CD4-positive, alpha-beta T cell treated with Interferon gamma for 1 hour (primary cell): Measurements from ENCODE around the gene TLE3.
A peak's percentile ranks its signal among the peaks of the same experiment; 100 is the strongest.

ENCODE experiments used
- DNase-seq: peaks from one replicate; pipeline ENCODE4 v3.0.0-alpha.2; 2020

TLE3 gene

GRCh38 chr15:70098461-70099166 lies 897 bp upstream of the TLE3 start:
- peak; percentile 13 for DNase-seq

DNA sequence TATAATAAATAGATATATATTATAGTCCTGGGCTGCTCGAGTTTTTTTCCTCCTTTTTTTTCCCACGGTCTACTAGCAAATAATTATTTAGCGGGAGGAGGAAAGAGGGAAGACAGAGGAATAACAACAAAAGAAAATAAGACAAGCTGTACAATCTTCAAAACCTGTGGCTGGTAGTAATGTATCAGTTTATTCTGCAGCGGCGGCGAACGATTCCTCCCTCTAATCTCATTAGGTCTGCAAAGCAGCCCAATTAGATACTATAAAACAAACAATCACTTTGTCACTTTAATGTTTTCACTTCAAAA lies 390 bp upstream of the TLE3 start:
- DNase-seq: no peak

DNA sequence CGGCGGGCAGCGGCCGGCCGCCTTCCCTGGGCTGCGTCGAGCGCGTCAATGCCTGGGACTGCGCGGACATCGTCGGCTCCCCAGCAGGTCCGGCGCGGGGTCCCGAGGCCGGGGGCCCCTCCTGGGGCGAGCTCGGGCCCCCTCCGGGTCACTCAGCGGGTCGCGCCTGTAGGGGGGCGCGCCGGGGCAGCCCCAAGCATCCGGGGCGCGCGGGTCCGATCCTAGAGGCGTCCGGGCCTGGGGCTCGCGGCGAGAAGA lies 725 bp downstream of the TLE3 start:
- no peak for DNase-seq

- DNase-seq: no peak
These were observed 1.3 kb downstream of the TLE3 start for GRCh38 chr15:70096215-70097062.

- DNase-seq: peak; percentile 61
These were observed 2.1 kb downstream of the TLE3 start for GRCh38 chr15:70095408-70096214.

- no peak for DNase-seq
These were observed 2.9 kb downstream of the TLE3 start for GRCh38 chr15:70094690-70095311.

GRCh38 chr15:70093481-70094319 lies 4.0 kb downstream of the TLE3 start:
- no peak for DNase-seq

GRCh38 chr15:70093070-70093469 lies 4.6 kb downstream of the TLE3 start:
- DNase-seq: no peak

- DNase-seq: no peak
These were observed 5.2 kb downstream of the TLE3 start for GRCh38 chr15:70092464-70093027.

DNA sequence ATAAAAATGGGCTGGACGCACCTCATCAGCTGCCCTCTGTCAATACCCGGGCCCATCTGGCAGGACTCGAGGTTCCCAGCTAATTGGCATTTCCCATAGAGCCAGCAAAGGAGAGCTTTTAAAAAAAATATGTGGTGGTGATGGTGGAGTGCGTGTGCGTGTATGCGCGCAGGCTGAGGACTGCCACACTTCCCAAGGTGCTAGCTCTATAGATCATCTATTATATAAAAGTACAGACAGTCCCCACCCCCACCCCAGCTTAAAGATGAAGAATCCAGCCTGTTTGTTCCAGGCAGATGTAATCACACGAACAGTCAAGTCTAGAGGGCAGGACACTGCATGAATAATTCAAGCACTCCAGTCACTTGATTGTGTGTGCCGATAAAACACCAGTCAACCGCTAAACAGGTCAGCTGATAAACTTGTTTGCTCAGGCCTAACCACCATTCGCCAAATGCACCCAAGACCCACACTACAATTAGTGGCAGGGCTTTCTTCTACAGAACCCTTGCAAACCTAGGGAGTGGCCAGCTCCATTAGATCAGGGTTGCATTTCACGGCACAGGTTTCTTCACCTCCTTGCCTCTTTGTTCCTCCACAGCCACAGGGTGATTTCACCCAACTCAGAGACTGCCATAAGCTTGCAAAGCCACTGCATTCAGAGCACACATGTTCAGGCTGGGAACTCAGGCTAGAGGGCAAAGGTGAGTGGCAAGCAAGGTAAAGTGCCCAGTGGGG lies 5.8 kb downstream of the TLE3 start:
- no peak for DNase-seq

GRCh38 chr15:70090436-70091296 lies 7.1 kb downstream of the TLE3 start:
- no peak for DNase-seq

- no peak for DNase-seq
These were observed 8.1 kb downstream of the TLE3 start for GRCh38 chr15:70089692-70089971.

GRCh38 chr15:70088887-70089691 lies 8.6 kb downstream of the TLE3 start:
- DNase-seq: no peak

- DNase-seq: no peak
These were observed 9.3 kb downstream of the TLE3 start for GRCh38 chr15:70088455-70088854.

DNA sequence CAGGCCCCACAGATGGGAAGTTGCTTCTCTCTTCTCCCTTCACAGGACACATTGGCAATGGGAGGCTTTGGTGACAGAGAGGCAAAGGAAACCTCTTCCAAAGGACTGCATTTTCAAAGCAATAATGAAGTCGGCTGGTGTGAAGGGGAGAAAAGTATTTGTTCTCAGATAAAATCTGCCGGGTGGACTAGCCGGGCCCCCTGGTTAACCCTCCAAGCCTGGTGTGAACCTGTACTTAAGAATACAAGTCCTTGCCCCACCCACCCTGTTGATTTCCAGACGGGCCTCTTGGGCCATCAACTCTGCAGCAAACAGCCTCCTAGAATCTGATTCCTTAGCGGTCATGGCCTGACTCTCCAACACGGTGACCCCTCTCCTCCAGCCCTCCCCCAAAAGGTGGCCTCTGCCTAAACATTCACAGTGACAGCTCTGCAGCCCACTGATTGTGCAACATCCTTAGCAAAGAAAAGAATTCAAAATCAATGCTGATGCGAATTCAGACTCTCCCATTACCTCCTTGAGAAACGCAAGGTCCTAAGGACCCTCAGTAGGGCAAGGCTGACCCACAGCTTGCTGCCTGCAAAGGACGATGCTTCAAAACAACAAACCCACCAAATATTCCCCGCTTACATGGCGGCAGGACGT lies 9.9 kb downstream of the TLE3 start:
- no peak for DNase-seq

DNA sequence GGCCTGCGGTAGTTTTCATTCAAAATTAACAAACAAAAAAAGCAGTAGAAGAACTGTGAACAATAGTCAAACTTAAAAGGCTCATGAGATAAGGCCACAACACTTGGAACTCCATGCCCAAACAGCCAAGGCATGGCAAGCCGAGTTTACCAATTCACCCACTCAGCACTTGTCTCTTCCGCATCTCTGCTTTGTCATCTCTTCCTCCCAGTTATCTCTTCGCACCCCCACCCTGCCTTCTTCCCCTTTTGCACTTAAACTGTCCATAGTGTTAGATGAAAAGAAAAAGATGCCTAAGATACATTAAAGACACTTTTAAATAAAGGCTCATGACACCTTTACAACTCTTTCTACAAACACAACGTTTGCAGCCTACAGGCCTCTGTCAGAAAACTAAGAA lies 11.1 kb downstream of the TLE3 start:
- peak; percentile 24 for DNase-seq

DNA sequence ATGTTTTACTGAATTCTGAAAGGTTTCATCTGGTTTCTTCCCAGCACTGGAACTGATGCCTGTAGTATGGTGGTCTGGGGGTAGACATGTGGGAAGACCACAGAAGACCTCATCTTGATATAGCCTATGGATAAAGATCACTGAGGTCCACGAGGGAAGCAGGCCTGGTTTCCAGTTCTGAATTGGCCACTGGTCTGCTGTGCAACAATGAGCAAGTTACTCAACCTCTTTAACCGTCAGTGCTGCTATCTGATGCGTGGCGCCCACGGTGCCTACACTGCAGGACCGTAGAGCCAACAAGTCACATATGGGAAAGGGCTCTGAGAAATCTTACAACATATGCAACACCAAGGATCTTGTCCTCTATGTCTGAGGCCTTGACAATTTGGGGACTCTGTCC lies 13.3 kb downstream of the TLE3 start:
- DNase-seq: no peak

DNA sequence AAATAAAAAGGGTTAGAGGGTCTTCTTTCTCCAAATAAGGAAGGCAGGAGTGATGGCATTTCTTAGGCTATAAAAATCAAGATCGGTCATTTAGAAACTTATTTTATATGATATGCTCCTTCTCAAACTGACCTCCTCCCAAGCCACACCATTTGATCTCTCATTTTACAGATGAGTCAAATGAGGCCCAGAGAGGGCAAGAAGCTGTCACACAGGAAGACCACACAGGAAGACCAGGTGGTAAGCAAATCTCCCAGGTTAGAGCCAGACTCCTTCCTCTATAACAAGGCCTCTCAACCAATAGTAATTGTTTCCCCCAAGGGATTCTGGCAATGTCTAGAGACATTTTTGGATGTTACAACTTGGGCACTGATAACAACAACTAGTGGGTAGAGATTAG lies 13.8 kb downstream of the TLE3 start:
- DNase-seq: no peak

DNA sequence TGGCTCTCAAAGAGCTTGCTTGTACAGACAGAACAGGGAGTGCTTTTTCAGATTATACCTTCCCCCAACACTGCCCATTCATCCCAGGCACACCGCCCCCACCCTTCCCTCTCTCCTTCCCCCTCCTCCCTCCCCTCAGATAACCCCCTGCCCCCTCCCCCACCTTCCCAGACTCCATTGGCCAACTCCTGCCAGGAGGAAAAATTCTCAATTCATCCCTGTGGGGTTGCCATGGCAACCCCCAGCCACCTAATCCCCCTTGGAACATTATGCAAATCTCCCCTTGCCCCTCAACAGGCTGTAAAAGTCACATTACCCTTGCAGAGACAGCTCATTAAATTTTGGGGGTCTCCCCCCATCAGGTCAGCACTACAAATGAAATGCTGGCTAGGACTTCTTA lies 14.3 kb downstream of the TLE3 start:
- DNase-seq: no peak
